Measurements from ENCODE around the gene USP35.

Gene USP35

GRCh38 chr11:78203184-78203583 lies 14.5 kb downstream of the USP35 start:
- DNase-seq (ENCODE audit: low read depth): no peak
- H3K4me3 ChIP-seq (ENCODE audit: low read depth, low read length): no peak overlapping the region
- no peak for TF ChIP-seq POLR2A (IDR thresholded peaks at IDR 0.05; ENCODE audit: extremely low read depth, insufficient read length)
- no peak for TF ChIP-seq CTCF (IDR thresholded peaks at IDR 0.05; ENCODE audit: low read depth, low read length)
- no peak for TF ChIP-seq MYC (IDR thresholded peaks at IDR 0.05; ENCODE audit: low read depth, low read length)
- TF ChIP-seq, protein P1, sequence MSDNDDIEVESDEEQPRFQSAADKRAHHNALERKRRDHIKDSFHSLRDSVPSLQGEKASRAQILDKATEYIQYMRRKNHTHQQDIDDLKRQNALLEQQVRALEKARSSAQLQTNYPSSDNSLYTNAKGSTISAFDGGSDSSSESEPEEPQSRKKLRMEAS (IDR thresholded peaks at IDR 0.05; ENCODE audit: low read depth, low read length): no peak

DNA sequence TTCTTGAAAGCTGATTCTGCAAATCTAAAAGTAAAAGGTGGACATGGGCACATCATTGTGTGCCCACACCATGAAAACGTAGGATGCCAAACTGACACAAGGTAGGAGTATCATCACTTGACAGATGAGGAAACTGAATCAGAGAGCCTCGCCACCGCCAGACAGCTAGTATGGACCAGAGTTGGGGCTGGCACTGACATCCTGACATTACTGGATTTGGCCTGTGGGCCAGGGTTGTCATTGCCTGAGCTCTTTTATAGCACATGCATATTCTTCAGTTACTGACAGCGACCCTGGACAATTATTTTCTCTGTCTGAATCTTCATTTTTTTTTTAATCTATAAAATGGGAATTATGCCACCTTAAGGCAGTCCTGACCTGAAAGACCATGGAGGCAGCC lies 16.5 kb downstream of the USP35 start:
- no peak overlapping the region for H3K4me3 ChIP-seq (ENCODE audit: low read depth, low read length)
- no peak for DNase-seq (ENCODE audit: low read depth)
- TF ChIP-seq, protein P1 (IDR thresholded peaks at IDR 0.05; ENCODE audit: low read depth, low read length): no peak
- TF ChIP-seq POLR2A (IDR thresholded peaks at IDR 0.05; ENCODE audit: extremely low read depth, insufficient read length): no peak
- no peak for TF ChIP-seq MYC (IDR thresholded peaks at IDR 0.05; ENCODE audit: low read depth, low read length)
- no peak for TF ChIP-seq CTCF (IDR thresholded peaks at IDR 0.05; ENCODE audit: low read depth, low read length)

DNA sequence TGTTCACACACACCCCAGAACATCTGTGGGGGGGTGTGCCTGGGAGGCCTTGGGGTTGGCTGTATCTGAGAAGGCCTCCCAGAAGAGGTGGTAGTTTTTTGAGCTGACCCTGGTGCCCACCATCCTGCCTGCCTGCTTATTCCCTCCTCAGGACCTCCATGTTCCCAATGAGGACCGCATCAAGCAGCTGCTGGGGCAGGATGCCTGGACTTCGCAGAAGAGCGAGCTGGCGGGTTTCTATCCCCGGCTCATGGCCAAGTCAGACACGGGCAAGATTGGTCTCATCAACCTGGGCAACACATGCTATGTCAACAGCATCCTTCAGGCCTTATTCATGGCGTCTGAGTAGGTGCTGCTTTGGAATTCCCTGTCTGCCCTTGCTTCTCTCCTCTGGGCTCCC lies 17.0 kb downstream of the USP35 start:
- no peak for DNase-seq (ENCODE audit: low read depth)
- no peak overlapping the region for H3K4me3 ChIP-seq (ENCODE audit: low read depth, low read length)
- no peak for TF ChIP-seq MYC (IDR thresholded peaks at IDR 0.05; ENCODE audit: low read depth, low read length)
- TF ChIP-seq POLR2A (IDR thresholded peaks at IDR 0.05; ENCODE audit: extremely low read depth, insufficient read length): no peak
- TF ChIP-seq CTCF (IDR thresholded peaks at IDR 0.05; ENCODE audit: low read depth, low read length): no peak
- TF ChIP-seq, protein P1 (IDR thresholded peaks at IDR 0.05; ENCODE audit: low read depth, low read length): no peak

- TF ChIP-seq MYC (IDR thresholded peaks at IDR 0.05; ENCODE audit: low read depth, low read length): no peak
- no peak for TF ChIP-seq POLR2A (IDR thresholded peaks at IDR 0.05; ENCODE audit: extremely low read depth, insufficient read length)
- TF ChIP-seq CTCF (IDR thresholded peaks at IDR 0.05; ENCODE audit: low read depth, low read length): no peak
- TF ChIP-seq, protein P1 (IDR thresholded peaks at IDR 0.05; ENCODE audit: low read depth, low read length): no peak
- no peak overlapping the region for H3K4me3 ChIP-seq (ENCODE audit: low read depth, low read length)
- DNase-seq (ENCODE audit: low read depth): no peak
Measured at GRCh38 chr11:78207532-78208256, 19.0 kb downstream of the USP35 start.

- no peak overlapping the region for H3K4me3 ChIP-seq (ENCODE audit: low read depth, low read length)
- no peak for DNase-seq (ENCODE audit: low read depth)
- TF ChIP-seq CTCF (IDR thresholded peaks at IDR 0.05; ENCODE audit: low read depth, low read length): no peak
- TF ChIP-seq MYC (IDR thresholded peaks at IDR 0.05; ENCODE audit: low read depth, low read length): no peak
- TF ChIP-seq POLR2A (IDR thresholded peaks at IDR 0.05; ENCODE audit: extremely low read depth, insufficient read length): no peak
- TF ChIP-seq, protein P1 (IDR thresholded peaks at IDR 0.05; ENCODE audit: low read depth, low read length): no peak
Measured at GRCh38 chr11:78208257-78209165, 19.8 kb downstream of the USP35 start.

All from NB4 (cell line).